WI38 (cell line): ENCODE results near the gene PRR19.
"Not testable (repeated sequence)": the region's sequence is repeated elsewhere in the genome, so short reads cannot be mapped to it uniquely, and the experiment has no call there.

Source experiments
- H3K4me3 ChIP-seq: 2 replicates; pipeline ENCODE4 v1.5.1; 2011; ENCODE audit warnings: low read depth, mild to moderate bottlenecking, control low read depth, low read length
- CTCF ChIP-seq: IDR thresholded peaks from 2 replicates; pipeline ENCODE4 v1.5.1; 2012; ENCODE audit warnings: low read depth, mild to moderate bottlenecking, control low read depth, low read length

Gene PRR19

DNA sequence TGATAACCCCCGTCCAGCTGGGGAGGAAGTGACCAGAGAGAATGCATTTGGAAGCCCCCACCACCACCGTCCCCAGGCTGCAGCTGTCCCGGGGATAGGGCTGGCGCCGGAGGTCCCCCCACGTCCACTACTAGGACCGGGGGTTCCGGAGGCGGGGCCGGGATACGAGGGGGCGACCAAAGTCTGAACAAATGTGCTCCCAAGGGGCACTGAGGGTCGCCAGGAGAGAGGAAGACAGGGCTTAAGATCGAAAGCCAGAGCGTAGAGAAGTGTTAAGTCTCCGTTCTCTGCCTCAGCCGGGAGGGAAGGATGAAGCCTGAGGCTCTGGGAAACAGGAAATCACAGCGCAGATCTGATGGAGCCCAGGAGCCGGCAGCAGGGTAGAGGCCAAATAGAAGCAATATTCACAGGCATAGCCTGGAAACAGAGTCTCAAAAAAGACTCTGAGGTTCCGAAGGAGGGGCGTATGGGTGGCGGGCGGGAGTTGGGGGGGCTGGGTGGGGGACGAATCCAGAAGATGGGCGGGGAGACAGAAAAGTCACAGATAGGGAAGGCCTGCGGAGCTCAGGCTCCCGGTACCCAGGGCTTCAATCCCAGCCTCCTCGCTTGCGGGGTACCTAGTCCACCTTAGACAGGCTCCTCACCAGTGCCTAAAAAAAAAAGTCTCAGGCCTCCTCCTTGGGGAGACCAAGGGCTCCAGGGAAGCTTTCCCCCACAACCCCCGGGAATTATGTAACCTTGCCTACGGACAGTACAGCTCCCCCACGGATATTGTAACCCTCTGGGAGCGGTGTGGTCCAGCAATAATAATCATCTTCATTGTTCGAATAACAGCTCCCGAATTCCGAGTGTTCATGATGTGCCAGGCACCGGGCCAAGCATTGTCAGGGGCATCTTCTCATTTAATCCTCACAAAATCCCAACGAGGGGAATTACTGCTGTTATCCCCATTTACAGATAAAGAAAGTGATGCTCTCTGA lies 45.9 kb upstream of the PRR19 start:
- no peak for TF ChIP-seq CTCF
- peak overlapping the region; percentile 96 for H3K4me3 ChIP-seq

GRCh38 chr19:42257842-42258241 lies 44.1 kb upstream of the PRR19 start:
- H3K4me3 ChIP-seq, result not testable (repeated sequence)

GRCh38 chr19:42261763-42262162 lies 40.2 kb upstream of the PRR19 start:
- TF ChIP-seq CTCF, result no peak
- H3K4me3 ChIP-seq, result no peak overlapping the region

DNA sequence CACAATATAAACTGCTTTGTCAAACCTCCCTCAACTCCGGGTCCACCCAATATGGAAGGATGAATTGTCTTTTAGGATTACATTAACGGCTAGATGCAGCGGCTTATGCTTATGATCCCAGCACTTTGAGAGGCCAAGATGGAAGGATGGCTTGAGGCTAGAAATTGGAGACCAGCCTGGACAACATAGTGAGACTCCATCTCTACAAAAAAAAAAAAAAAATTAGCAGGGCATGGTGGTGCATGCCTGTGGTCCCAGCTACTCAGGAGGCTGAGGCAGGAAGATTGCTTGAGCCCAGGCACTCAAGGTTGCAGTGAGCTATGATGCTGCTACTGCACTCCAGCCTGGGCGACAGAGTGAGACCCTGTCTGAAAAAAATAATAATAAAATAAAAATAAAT lies 35.8 kb upstream of the PRR19 start:
- H3K4me3 ChIP-seq, result not testable (repeated sequence)

DNA sequence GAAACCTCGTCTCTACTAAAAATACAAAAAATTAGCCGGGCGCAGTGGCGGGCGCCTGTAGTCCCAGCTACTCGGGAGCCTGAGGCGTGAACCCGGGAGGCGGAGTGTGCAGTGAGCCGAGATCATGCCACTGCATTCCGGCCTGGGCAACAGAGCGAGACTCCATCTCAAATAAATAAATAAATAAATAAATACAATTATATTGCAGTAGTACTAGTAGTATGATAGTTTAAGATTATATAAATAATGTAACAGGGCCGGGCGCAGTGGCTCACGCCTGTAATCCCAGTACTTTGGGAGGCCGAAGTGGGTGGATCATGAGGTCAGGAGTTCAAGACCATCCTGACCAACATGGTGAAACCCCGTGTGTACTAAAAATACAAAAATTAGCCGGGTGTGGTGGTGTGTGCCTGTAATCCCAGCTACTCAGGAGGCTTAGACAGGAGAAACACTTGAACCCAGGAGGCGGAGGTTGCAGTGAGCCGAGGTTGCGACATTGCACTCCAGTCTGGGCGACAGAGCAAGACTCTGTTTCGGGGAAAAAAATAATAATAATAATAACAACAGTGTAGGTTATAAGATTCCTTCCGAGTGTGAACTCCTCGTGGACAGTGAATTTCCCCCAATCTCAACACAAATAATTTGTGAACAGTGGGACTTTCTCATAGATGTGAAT lies 34.9 kb upstream of the PRR19 start:
- not testable (repeated sequence) for H3K4me3 ChIP-seq

DNA sequence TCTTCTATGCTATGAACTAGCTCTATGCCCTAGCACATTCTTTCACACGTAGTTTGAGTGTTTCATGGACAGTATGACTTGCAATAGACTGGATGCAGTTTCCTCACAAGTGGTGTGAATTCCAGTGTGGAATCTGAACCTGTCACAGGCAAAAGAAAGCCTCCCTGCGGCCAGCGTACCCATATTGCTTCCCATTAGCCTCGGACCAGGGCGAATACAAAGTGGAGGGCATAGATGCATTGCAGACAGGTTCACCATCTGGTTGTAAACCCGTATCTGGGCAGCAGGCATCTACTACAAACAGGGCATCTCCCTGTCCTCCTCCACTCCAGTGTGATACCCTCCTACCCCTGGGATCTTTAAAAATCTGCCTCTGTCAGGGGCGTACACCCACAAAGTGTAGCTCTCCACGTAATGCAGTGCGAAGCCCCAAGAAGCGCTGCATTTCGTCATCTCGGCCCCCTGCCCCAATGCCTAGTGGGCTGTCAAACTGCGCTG lies 34.2 kb upstream of the PRR19 start:
- peak overlapping the region; percentile 86 for H3K4me3 ChIP-seq
- no peak for TF ChIP-seq CTCF

- TF ChIP-seq CTCF, result no peak
- peak overlapping the region; percentile 86 for H3K4me3 ChIP-seq
These were observed 33.7 kb upstream of the PRR19 start for GRCh38 chr19:42268142-42268703.

GRCh38 chr19:42268704-42269477 lies 33.0 kb upstream of the PRR19 start, which contains the start of gene CIC:
Gene CIC, plus strand, starts transcription at chr19:42269252. Its CDS starts 2,532 bp downstream, at chr19:42271784.
- peak within 1 kb of the TSS; percentile 86 for H3K4me3 ChIP-seq
- no peak for TF ChIP-seq CTCF
